NK-92 (cell line): ENCODE results near the gene NECTIN3.

Source experiments
- DNase-seq: peaks from one replicate; lab custom pipeline; 2025; ENCODE audit not compliant: unreplicated experiment; lab: John Stamatoyannopoulos, UW

The NECTIN3 gene, protein sequence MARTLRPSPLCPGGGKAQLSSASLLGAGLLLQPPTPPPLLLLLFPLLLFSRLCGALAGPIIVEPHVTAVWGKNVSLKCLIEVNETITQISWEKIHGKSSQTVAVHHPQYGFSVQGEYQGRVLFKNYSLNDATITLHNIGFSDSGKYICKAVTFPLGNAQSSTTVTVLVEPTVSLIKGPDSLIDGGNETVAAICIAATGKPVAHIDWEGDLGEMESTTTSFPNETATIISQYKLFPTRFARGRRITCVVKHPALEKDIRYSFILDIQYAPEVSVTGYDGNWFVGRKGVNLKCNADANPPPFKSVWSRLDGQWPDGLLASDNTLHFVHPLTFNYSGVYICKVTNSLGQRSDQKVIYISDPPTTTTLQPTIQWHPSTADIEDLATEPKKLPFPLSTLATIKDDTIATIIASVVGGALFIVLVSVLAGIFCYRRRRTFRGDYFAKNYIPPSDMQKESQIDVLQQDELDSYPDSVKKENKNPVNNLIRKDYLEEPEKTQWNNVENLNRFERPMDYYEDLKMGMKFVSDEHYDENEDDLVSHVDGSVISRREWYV

DNA sequence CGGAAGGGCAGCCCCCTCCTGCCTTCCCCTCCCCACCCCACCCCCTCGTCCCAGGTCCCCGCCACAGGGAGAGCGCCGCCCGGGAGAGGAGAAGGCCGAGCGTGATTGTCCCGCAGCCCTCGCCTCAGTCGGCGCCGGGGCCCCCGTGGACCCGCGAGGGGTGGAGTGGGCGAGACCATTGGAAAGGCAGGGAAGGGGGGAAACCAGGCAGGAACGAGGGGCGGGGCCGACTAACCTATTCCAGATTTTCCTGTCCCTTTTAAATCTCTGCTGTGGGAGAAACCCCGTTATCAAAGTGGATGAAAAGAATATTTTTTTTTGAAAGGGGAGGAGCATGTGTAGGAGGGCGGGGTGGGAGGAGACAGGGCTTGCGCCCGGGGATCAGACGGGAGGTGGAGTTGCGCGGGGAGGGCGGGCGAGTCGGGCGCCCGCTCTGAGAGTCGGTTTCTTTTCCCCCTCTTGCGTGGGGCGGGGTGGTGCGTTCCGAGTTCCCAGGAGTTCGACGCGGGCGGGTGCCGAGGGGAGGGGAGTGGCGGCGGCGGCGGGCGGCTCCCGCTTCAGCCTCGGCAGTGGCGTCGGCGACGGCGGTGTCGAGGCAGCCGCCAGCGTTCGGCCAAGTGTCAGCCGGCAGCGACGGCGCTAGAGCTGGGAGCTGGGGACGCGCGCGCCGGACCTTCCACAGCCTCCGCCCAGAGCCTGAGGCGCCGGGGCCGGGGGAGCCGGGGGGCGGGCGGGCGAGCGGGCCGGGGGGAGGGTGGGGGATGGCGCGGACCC is at the start of gene NECTIN3:
NECTIN3 (plus strand) TSS at position 560 of the 774 bp plus-strand sequence; CDS start at position 762, 202 bp downstream.
- DNase-seq, result peak; percentile 7

DNA sequence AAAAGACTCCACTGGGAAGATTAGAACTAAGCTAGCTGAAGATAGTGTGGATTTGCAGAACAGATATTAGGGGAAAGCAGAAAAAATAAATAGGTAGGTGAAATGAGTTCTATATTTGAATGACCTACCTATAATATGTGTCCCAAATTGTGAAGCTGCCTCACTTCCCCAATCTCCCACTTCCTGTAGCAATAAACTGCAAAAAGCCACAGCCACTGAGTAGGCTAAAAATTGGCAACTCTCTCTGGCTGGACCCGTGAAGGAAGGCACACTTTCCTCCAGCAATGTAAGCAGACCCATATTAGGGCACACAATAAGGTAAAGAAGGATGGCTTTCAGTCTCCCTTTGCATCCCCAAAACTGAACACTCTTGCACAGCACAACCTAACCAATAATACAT is 43.7 kb upstream of the NECTIN3 start:
- no peak for DNase-seq

DNA sequence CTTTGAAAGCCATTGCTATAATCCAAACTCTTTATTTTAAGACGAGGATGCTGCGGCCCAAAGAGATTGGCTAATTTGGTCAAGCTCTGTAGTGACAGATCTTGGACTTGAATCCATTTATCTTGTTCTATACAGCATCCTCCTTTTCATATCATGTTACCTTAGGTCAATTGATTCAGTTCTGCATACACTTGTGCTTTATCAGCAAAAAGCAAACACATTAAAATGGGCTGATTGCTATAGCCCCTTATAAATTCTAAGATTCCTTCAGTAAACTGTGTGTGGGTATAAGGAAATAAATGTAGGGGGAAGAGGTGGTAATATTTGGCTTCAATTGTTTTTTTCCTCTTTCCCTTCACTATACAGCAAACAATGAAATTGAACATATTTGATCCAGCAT is 40.1 kb upstream of the NECTIN3 start:
- DNase-seq, result no peak

DNA sequence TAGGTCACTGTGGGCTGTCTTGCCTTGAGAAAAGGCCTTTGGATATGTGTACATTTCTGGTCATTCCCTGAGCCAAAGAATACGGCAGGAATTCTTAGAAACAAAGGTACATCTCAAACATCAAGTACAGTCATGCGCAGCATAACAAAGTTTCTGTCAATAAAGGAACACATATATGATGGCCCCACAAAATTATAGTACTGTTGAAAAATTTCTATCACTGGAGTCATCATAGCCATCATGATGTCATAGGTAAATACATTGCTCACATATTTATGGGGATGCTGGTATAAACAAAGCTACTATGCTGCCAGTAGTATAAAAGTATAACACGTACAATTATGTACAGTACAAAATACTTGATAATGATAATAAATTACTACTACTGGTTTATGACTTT is 38.9 kb upstream of the NECTIN3 start:
- no peak for DNase-seq

DNA sequence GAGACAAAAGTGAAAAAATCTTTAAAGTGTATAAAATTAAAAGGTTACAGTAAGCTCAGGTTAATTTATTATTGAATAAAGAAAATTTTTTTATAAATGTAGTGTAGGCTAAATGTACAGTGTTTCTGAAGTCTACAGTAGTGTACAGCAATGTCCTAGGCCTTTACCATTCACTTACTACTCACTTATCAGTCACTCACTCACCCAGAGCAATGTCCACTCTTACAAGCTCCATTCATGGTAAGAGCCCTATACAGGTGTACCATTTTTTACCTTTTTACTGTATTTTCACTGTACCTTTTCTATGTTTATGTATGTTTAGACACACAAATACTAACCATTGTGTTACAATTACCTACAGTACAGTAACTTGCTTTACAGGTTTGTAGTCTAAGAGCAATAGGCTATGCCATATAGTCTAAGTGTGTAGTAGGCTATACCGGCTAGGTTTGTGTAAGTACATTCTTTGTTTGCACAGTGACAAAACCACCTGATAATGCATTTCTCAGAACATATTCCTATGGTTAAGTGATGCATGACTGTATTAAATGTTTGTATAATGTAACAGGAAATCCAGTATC is 38.1 kb upstream of the NECTIN3 start:
- DNase-seq, result no peak

DNA sequence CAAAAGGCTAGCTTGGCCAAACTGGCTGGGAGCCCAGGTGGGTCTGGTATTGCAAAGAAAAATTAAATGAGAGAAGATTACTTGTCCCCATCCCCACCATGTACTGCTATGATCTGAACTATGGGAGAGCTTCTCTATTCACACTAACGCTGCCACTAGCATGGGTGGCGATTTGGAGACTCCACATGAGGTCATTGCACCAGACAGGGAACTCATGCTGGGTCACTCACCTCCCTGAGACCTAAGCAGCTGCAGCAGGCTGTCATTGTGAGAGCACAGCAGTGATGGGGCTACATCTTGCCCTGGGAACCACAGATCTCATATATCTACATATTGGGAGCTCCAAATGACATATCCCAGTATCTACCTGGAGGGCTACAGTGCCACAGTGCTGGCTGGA is 36.3 kb upstream of the NECTIN3 start:
- DNase-seq, result no peak

DNA sequence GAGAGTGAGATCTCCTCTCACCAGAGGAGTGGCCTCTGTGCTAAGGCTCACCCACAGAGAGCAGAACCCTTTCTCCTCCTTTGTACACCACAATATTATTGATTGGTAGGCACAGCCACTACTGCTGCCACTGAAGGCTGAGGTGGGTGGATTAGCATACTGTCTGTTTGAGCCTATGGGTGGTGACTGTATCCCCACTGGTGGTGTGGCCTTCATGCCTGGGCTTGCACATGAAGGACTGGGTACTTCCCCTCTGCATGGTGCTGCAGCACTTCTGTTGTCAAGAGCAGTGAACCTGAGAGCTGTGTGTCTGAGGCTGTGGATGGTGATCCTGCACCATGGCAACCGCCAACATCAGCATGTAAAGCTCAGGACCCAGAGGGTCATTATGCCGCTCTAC is 35.7 kb upstream of the NECTIN3 start:
- no peak for DNase-seq

DNA sequence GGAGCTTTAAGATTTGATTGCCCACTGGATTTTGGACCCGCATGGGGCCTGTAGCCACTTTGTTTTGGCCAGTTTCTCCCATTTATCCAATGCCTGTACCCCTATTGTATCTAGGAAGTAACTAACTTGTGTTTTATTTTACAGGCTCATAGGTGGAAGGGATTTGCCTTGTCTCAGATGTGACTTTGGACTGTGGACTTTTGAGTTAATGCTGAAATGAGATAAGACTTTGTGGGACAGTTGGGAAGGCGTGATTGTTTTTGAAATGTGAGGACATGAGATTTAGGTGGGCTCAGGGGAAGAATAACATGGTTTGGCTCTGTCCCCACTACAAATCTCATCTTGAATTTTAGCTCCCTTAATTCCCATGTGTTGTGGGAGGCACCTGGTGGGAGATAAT is 30.7 kb upstream of the NECTIN3 start:
- no peak for DNase-seq

DNA sequence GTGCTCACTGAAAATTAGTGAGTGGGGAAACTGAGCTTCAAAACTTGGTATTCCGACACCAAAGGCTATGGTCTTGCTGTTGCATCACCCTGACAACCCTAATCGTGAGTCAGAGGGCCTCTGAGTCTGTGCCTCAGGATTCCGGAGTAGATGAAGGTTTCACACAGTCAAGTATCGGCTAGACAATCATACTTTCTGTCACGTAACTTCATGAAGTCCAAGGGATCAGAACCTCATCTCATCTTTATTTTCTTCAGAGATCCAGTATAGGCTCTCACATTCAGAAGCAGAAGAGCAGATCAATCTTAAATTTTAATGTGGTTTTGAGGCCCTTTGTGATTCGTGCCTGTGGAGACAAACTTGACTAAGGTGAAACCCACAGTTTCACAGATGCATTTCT is 26.1 kb upstream of the NECTIN3 start:
- no peak for DNase-seq

DNA sequence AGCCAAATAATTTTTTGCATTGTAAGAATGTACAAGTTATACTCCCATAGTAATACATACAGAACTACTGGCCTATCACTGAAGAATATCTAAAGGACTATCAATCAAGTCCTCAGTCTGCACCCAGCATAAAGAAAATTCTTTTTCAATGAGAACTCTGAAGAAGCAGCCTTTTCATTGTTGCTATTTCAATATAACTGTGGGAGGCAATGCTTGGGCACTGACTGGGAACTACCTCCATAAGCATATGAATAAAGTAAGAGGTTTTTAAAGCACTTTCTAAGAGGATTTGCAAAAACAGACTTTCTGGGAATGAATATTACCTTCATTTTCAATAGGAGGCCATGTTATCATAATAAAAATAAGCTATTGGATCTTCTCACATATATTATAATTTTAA is 24.6 kb upstream of the NECTIN3 start:
- DNase-seq, result no peak

DNA sequence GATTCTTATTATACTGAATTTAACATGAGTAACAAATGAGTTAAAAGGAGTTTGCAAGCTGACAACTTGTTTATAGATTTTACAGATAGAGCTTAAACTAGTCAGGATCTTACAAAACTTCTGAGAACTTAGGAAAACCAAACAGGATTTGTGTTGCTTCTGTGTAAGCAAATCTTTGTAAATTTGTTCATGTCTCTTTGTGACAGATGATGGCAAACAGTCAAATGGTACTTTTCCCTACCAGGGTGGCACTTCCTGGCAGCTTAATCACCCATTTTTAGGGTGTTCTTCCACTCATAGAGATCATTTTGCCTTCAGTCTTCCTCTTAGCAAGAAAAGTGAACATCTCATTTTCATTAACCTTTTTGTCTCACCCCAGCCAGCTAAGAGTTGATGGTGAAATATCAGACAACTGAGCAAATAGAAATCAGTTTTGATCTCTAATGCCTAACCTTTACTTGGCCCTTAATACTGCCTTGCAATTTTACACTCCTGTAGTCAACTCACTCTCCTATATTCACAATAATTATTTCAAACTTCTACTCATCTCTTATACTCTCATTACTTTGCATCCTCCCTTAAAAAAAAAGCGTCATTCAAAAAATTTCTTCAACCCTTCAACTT is 23.7 kb upstream of the NECTIN3 start:
- no peak for DNase-seq

DNA sequence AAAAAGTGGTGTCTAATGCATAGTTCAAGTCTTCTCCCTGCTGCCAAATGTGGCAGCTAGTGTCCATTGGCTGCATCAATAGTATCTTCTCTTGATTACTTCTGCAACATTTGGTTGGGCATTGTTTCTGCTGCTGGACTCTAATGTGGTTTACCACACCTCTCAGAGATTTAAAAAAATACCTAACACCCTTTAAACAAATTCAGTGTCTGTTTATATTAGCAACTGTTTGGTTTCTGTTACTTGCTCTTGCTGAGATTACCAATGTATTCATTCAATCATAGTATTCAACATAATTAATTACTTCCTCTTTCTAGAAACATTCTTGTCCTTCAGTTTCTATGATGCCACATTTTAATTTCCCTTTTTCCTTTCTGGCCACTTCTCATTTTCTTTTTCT is 20.3 kb upstream of the NECTIN3 start:
- no peak for DNase-seq

DNA sequence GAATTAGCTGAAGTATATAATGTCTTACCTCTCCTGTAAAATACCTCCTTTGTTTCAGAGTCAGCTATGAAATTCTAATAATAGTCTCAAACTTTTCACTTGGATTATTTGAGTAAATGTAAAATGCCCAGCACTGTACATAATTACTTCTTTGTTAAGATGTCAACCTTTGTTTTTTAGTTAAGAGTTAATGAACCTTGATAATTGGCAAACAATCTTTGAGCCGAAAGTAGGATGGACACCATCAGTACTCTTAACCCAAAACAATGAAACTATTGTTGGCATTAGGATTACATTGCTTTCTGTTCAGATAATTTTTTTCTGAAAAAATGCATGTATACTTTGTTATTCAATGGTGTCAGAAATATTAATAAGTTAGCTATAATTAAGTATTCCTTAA is 3.0 kb upstream of the NECTIN3 start:
- DNase-seq, result no peak

DNA sequence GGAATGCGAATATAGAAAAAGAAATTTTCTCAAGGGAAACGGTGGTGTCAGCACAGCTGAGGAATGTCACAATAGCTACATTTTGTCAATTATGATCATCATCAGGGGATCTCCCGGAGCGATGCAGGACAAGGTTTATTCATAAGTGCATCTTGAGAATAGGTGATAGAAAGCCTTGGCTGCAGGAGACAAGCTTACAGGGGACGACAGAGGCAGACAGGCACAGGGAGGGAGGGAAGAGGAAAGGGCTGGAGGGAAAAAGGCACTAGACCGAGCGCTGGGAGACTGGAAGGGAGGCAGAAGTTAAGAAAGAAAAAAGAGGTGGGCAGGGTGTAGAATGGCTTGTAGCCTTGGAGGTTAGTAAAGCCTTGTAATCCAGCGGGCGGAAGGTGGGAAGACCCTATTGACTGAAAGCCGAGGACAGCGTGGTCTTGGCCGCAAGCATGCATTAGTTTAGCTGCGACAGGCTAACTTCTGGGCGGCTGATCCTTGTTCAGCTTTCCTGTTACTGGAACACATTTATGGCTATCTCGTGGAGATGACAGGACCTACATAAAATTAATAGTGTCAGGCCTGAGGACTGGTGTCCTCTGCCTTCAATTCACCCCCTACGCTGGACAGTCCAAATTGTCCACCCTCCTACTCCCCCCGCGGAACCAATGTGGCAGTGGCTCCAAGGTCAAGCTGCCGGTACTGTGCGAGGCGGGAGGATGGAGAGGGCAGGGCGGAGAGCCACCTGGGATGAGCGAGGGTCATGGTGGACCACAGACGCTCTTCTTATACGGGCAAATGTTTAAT is 1.4 kb upstream of the NECTIN3 start:
- no peak for DNase-seq

DNA sequence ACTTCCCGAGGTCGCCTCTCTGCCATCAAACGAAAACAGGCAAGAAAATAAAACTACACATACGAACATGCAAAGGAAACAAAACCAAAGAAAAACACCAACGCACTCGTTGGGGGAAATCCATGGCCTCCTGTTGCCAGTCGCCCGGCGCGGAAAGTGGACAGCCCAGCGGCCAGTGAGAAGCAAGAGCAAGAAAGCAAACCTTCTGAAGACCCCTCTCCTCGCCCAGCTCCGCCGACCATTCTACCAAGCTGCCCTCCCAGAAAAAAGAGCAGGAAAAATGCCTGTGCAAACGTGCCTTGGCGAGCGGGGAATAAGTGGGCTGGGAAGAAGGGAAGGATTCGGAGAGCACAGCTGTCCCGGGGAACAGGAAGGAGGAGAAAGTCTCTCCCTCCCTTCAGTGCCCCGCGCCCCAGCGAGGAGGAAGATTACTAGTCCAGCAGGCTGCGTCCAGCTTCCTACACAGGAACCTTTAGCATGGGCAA is 802 bp upstream of the NECTIN3 start:
- no peak for DNase-seq

DNA sequence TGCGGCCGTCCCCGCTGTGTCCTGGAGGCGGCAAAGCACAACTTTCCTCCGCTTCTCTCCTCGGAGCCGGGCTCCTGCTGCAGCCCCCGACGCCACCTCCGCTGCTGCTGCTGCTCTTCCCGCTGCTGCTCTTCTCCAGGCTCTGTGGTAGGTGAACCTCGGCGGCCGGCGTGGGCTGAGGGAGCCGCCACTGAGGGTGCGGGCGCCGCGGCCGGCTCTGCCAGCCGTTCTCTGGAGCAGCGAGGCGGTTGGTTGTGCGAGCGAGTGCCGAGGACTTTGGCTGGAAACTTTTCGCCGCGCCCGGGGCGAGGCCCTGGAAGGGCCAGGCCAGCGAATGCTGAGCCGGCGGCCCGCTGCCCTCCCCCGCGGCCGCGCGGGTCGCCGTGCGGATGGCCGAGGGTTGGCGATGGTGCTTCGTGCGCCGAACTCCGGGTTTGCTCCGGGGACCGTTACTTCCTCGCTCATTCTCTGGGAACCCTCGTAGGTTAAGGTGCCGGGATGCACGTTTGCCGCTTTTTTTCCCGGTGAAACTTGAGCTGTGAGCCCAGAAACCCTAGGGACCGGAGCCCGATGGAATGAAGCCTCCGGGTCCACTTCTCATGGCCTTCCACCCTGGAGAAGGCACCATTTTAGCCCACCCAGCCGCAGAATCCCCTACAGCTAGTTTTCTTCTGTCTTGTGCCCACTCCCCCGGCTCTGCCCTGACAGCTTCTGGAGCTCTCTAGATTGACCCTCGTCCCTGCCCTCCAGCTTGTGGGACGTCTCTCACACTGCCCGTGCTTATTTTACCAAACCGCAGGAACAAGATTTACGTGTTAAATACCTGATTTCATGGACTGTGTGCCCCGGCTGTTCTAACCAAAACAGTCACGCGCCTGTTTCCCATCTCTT is 660 bp downstream of the NECTIN3 start:
- DNase-seq, result no peak

DNA sequence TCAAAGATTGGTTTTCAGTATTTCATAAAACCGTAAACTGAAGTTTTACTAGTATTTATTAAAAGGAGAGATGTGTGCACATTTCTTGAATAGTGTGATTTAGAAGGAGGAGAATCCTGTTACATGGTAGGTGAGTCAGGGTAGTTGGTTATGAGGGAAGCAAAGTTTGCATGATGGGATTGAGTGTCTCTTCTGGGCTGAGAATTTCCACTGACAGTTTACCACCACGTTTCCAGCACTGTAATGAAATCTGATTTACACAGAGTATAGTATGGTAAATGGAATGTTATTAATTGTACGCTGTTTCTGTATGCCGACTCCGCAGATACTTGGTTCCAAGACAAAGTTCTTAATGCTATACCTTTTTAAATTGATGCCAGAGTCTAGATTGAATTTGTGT is 1.6 kb downstream of the NECTIN3 start:
- no peak for DNase-seq

DNA sequence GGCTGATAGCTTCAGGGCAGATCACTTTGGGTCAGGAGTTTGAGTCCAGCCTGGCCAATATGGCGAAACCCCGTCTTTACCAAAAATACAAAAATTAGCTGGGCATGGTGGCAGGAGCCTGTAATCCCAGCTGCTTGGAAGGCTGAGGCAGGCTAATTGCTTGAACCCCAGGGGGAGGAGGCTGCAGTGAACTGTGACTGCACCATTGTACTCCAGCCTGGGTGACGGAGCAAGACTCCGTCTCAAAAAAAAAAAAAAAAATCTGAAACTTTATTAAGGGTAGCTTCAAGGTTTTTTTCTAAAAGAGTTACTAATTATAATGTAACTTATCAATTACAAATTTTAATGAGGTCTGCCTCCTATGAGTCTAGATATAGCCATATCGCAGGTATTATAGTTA is 5.1 kb downstream of the NECTIN3 start:
- DNase-seq, result no peak

DNA sequence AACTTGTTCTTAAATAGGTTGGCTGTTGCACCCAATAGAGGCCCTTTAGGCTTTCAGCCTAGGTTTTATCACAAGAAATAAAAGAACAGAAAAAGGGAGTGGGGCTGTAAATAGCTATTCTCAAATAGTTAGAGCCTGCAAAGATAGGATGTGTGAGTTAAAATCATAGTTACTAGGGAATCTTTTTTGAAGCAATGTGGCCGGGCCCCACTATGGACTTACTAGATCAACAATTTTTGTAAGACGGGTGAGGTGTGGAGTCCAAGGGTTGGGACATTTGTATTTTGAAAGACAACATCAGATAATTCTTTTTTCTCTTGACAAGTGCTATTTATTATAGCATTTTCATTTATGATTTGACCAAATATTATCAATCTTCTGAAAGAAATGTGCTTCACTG is 5.8 kb downstream of the NECTIN3 start:
- DNase-seq, result no peak
